Retinal pigment epithelial cell (primary cell): ENCODE results near the gene DERL3.

Experiments used
- DNase-seq: peaks from one replicate; pipeline ENCODE4 v3.0.0-alpha.2; 2010; ENCODE audit warnings: low read depth
- H3K4me3 ChIP-seq: 2 replicates; pipeline ENCODE4 v1.5.1; 2011; ENCODE audit warnings: mild to moderate bottlenecking, low read length, control low read depth, moderate library complexity
- TF ChIP-seq, protein P1 (sequence below): conservative IDR thresholded peaks from 2 replicates; pipeline ENCODE4 v1.5.1; 2011; ENCODE audit warnings: low read depth, low read length, control low read depth, inconsistent platforms

DERL3 gene

DNA sequence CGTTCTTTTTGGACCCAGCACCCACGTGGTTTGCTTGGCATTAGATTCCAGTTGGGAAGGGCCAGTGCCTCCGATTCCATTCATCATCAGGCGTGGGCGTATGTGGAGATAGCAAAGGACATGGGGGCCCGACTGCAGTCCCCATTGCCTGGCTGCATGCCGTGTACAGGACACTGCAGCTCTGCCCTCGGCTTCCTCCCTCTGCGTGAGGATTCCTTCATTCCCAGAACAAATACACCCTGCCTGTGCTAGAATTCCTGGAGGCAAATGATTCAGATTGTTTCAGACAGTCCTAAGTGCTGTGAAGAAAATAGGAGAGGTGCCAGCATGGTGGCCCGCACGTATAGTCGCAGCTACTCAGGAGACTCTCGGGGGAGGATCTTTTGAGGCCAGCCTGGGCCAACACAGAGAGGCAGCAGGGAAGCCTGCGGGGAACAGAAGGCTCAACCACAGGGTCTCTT, 15.4 kb downstream of the DERL3 start:
- no peak for DNase-seq
- no peak overlapping the region for H3K4me3 ChIP-seq
- TF ChIP-seq, protein P1, sequence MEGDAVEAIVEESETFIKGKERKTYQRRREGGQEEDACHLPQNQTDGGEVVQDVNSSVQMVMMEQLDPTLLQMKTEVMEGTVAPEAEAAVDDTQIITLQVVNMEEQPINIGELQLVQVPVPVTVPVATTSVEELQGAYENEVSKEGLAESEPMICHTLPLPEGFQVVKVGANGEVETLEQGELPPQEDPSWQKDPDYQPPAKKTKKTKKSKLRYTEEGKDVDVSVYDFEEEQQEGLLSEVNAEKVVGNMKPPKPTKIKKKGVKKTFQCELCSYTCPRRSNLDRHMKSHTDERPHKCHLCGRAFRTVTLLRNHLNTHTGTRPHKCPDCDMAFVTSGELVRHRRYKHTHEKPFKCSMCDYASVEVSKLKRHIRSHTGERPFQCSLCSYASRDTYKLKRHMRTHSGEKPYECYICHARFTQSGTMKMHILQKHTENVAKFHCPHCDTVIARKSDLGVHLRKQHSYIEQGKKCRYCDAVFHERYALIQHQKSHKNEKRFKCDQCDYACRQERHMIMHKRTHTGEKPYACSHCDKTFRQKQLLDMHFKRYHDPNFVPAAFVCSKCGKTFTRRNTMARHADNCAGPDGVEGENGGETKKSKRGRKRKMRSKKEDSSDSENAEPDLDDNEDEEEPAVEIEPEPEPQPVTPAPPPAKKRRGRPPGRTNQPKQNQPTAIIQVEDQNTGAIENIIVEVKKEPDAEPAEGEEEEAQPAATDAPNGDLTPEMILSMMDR: no peak

DNA sequence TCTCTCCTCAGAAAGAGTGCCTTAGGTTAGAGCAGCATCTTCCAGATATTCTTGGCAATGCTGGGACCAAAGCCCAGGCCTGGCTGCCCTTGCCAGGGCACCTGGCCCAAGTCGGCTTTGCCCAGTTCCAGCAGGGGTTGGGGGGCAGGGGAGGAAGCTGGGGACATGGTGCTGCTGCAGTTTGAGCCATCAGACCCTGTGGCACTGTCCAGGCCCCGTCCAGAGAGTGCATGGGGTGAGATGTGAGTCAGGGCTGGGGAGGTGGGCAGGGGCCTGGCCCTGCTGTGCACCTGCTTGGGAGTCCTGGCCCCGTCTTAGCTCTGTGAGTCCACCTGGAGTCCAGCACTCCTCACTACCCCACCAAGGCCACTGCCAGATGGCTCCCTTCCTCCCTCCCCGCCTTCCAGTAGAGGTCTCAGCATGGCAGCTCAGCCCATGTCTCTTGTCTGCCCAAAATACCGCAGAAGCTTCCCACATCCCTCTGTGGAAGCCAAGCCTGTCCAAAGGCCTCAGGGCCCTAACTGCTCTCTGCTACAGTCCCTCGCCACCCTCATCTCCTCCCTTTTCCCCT, 16.6 kb downstream of the DERL3 start:
- DNase-seq: no peak
- H3K4me3 ChIP-seq: no peak overlapping the region
- TF ChIP-seq, protein P1: no peak

DNA sequence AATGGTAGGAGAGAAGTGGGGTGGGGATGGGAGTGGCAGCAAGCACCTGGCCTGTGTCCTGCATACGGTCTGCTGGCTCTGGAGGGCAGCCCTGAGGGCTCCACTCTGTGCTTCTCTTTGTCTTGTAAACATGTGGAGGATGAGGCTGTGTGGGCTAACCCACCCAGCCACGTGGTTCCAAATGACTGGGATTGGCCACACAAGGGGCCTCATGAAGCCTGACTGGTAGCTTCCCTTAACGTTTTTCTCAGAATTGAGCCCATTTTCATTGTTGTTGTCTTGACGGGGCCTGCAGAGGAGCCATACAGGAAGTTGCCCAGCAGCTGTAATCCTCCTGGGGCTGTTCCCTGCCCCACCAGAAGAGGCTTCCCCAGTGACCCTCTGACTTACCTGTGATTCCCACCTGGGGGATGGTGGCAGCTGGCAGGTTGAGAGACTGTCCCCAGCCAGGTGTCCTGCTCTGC, 18.0 kb downstream of the DERL3 start:
- no peak for DNase-seq
- TF ChIP-seq, protein P1: no peak
- no peak overlapping the region for H3K4me3 ChIP-seq

DNA sequence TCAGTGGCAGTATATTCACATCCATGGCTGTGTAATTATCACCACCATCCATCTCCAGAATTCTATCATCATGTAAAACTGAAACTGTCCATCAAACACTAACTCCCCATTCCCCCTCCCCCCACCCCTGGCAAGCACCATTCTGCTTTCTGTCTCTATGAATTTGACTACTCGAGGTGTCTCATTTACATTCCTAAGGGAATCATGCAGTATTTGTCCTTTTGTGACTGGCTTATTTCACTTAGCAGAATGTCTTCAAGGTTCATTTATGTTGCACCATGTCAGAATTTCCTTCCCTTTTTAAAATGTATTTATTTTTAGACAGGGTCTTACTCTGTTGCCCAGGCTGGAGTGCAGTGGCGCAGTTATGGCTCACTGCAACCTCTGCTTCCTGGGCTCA, 20.3 kb downstream of the DERL3 start:
- H3K4me3 ChIP-seq: no peak overlapping the region
- TF ChIP-seq, protein P1: no peak
- no peak for DNase-seq

DNA sequence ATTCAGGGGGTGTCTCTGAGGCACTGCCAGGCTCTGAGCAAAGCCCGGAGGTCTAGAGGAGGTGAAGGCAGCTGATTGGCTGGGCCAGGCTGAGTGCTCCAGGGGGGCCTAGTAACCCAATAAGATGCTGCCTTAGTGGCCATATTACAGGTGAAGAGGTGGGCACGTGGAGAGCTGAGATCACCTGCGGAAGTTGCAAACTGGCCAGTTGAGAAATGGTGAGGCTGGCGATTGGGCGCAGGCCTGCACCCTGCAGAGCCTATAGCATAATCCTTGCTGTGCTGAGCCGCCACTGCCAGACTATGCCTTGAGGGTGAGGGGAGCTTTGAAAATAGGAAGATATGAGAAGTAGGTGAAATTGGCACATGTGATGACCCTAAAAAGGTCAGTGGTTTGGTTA, 21.7 kb downstream of the DERL3 start:
- no peak for DNase-seq
- TF ChIP-seq, protein P1: no peak
- H3K4me3 ChIP-seq: no peak overlapping the region

DNA sequence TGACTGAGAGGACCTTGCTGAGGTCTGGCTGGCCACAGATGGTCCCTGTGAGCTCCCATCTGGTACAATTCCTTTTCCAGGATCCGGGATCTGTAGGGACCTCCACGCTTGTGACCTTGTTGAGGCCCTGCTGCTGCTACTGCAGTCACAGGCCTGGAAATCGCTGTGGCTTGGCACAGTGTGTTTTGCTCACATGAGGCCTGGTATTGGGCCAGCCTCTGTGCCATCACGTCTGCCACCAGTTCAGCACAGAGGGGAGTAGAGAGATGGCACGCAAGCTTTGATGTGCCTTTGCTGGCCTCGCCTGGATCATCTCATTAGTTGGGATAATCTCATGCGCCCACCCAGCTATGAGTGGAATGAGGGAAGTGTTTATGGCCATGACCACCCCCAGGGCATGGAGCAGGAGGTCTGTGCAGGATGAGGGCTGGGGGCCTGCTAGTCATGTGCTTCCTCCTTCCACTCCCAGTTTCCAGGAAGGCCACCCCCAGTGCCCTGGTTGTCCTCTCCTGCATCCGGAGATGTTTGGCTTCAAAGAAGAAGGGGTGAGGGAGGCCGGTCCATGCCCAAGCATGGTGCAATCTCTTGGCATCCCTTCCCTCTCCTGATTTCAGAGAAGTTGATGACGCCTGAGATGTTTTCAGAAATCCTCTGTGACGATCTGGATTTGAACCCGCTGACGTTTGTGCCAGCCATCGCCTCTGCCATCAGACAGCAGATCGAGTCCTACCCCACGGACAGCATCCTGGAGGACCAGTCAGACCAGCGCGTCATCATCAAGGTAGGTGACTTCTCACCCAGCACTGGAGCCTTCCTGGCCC, 22.4 kb downstream of the DERL3 start:
- H3K4me3 ChIP-seq: no peak overlapping the region
- TF ChIP-seq, protein P1: no peak
- DNase-seq: no peak
